ENCODE data around the gene GRB14. TPM values are rescaled to one million over a fixed set of nuclear protein-coding genes. Genes with fewer than 3 reads are reported as not detected.

Gene GRB14
- total RNA-seq, 1 experiment from 2014 or later: 14.9 TPM

- CTCF ChIA-PET: no interaction called here
These were observed 27.3 kb downstream of the GRB14 start for GRCh38 chr2:164593959-164594358.

GRCh38 chr2:164593541-164593940, 27.7 kb downstream of the GRB14 start:
- Mint-ChIP-seq H3K36me3 (peaks cover 11% of the 10 kb centered on the region), H3K27ac (peak overlapping the region; percentile 63; the same call in 1 of the 2 replicates), H3K4me3 (no peak overlapping the region), H3K27me3 (ENCODE audit: low read depth) (no peaks in the 10 kb centered on the region), H3K9me3 (peaks cover 14% of the 10 kb centered on the region), H3K4me1 (peaks cover 24% of the 10 kb centered on the region)
- TF ChIP-seq MYBL2 (CRISPR knock-in tag; IDR thresholded peaks at IDR 0.05): no peak
- TF ChIP-seq ZNF232 (CRISPR knock-in tag; IDR thresholded peaks at IDR 0.05): no peak
- no peak for TF ChIP-seq ZNF416 (CRISPR knock-in tag; IDR thresholded peaks at IDR 0.05)
- TF ChIP-seq ZNF281 (CRISPR knock-in tag; IDR thresholded peaks at IDR 0.05): no peak
- no peak for TF ChIP-seq MAX (CRISPR knock-in tag; IDR thresholded peaks at IDR 0.05)
- no peak for TF ChIP-seq ZNF396 (CRISPR knock-in tag; IDR thresholded peaks at IDR 0.05; ENCODE audit: borderline replicate concordance)
- TF ChIP-seq ATF2 (CRISPR knock-in tag; IDR thresholded peaks at IDR 0.05; ENCODE audit: borderline replicate concordance, low read depth): no peak
- no peak for TF ChIP-seq SOX15 (CRISPR knock-in tag; IDR thresholded peaks at IDR 0.05)
- TF ChIP-seq CREM (CRISPR knock-in tag; IDR thresholded peaks at IDR 0.05): no peak
- TF ChIP-seq FOXP1 (CRISPR knock-in tag; IDR thresholded peaks at IDR 0.05; ENCODE audit: borderline replicate concordance): no peak
- TF ChIP-seq TEAD4 (CRISPR knock-in tag; IDR thresholded peaks at IDR 0.05): no peak
- TF ChIP-seq NR1H2 (CRISPR knock-in tag; IDR thresholded peaks at IDR 0.05): no peak
- TF ChIP-seq USF1 (CRISPR knock-in tag; IDR thresholded peaks at IDR 0.05): no peak
- peak; percentile 95 for ATAC-seq
- DNase-seq (ENCODE audit: low spot score): peak; percentile 23
- ChIA-PET CTCF (no interaction called here), POLR2A (no interaction called here)

More at GRCh38 chr2:164593959-164594358, 27.3 kb downstream of the GRB14 start:
- ATAC-seq (no peak), DNase-seq (ENCODE audit: low spot score) (no peak)
- 0 out of 2 replicates have a peak overlapping the region, but pooled peaks have one; percentile 63 for H3K27ac Mint-ChIP-seq
- no peaks in the 10 kb centered on the region for H3K27me3 Mint-ChIP-seq (ENCODE audit: low read depth)
- POLR2A ChIA-PET: no interaction called here
- H3K9me3 Mint-ChIP-seq: peaks cover 14% of the 10 kb centered on the region
- no peak for TF ChIP-seq ZNF512 (CRISPR knock-in tag; IDR thresholded peaks at IDR 0.05; ENCODE audit: borderline replicate concordance)
- TF ChIP-seq ZSCAN18 (CRISPR knock-in tag; IDR thresholded peaks at IDR 0.05): no peak
- no peak for TF ChIP-seq GRHL2 (CRISPR knock-in tag; IDR thresholded peaks at IDR 0.05; ENCODE audit: insufficient replicate concordance, severe bottlenecking)
- no peak for TF ChIP-seq NR1H2 (CRISPR knock-in tag; IDR thresholded peaks at IDR 0.05)
- TF ChIP-seq RELA (CRISPR knock-in tag; IDR thresholded peaks at IDR 0.05; ENCODE audit: borderline replicate concordance): no peak
- TF ChIP-seq ZNF317 (CRISPR knock-in tag; IDR thresholded peaks at IDR 0.05; ENCODE audit: borderline replicate concordance, low read depth): no peak
- no peak for TF ChIP-seq USF1 (CRISPR knock-in tag; IDR thresholded peaks at IDR 0.05)
- TF ChIP-seq ZNF423 (CRISPR knock-in tag; IDR thresholded peaks at IDR 0.05): no peak
- H3K4me1 Mint-ChIP-seq: peaks cover 24% of the 10 kb centered on the region
- no peak overlapping the region for H3K4me3 Mint-ChIP-seq
- peaks cover 11% of the 10 kb centered on the region for H3K36me3 Mint-ChIP-seq
